HG02610 (cell line): ENCODE data around the gene FOLR2.
"Not testable (repeated sequence)": the region's sequence is repeated elsewhere in the genome, so short reads cannot be mapped to it uniquely, and the experiment has no call there.

Experiments used
- ATAC-seq: cut with Tn5 transposase; IDR thresholded peaks from one replicate; pipeline ENCODE4 v1.9.1; 2021; ENCODE audit warnings: mild to moderate bottlenecking, moderate library complexity; ENCODE audit not compliant: unreplicated experiment

The FOLR2 gene

GRCh38 chr11:72216638-72217037, at the start of gene FOLR2:
Gene FOLR2 (plus strand): TSS chr11:72216794. CDS start chr11:72218585, 1,791 bp downstream.
- no peak for ATAC-seq

GRCh38 chr11:72169046-72169555, 47.5 kb upstream of the FOLR2 start:
- ATAC-seq, result not testable (repeated sequence)

- not testable (repeated sequence) for ATAC-seq
Observed at GRCh38 chr11:72169754-72170153, 46.8 kb upstream of the FOLR2 start.

GRCh38 chr11:72172043-72172442, 44.6 kb upstream of the FOLR2 start:
- not testable (repeated sequence) for ATAC-seq

- ATAC-seq, result no peak
Observed at GRCh38 chr11:72173291-72173690, 43.3 kb upstream of the FOLR2 start.

GRCh38 chr11:72174302-72175070, 42.1 kb upstream of the FOLR2 start:
- ATAC-seq, result no peak

GRCh38 chr11:72177656-72178055, 38.9 kb upstream of the FOLR2 start:
- no peak for ATAC-seq

GRCh38 chr11:72179049-72179803, 37.4 kb upstream of the FOLR2 start:
- ATAC-seq, result no peak

- ATAC-seq, result no peak
Observed at GRCh38 chr11:72179804-72180396, 36.7 kb upstream of the FOLR2 start.

GRCh38 chr11:72180892-72181552, 35.6 kb upstream of the FOLR2 start:
- ATAC-seq, result not testable (repeated sequence)

- not testable (repeated sequence) for ATAC-seq
Observed at GRCh38 chr11:72181553-72181958, 35.0 kb upstream of the FOLR2 start.

GRCh38 chr11:72188267-72188666, 28.3 kb upstream of the FOLR2 start:
- ATAC-seq, result no peak

- no peak for ATAC-seq
Observed at GRCh38 chr11:72189455-72190250, 26.9 kb upstream of the FOLR2 start.

GRCh38 chr11:72190631-72191071, 25.9 kb upstream of the FOLR2 start:
- ATAC-seq, result no peak

- no peak for ATAC-seq
Observed at GRCh38 chr11:72191961-72192381, 24.6 kb upstream of the FOLR2 start, which contains the start of gene FOLR1. Gene FOLR1 (plus strand): TSS chr11:72192140. CDS start chr11:72192174, 34 bp downstream.

GRCh38 chr11:72195518-72196270, 20.9 kb upstream of the FOLR2 start:
- ATAC-seq, result no peak

GRCh38 chr11:72201445-72201844, 15.1 kb upstream of the FOLR2 start:
- ATAC-seq, result not testable (repeated sequence)

- ATAC-seq, result no peak
Observed at GRCh38 chr11:72202571-72202970, 14.0 kb upstream of the FOLR2 start.

- ATAC-seq, result no peak
Observed at GRCh38 chr11:72203163-72203562, 13.4 kb upstream of the FOLR2 start.
